ENCODE results near the gene CISD2. TPM values are rescaled to one million over a fixed set of nuclear protein-coding genes. Genes with fewer than 3 reads are reported as not detected.

Gene CISD2
- total and polyA plus RNA-seq, 2 experiments from 2014 or later = 34.1 to 102 TPM

- TF ChIP-seq STAT1 (IDR thresholded peaks at IDR 0.05; ENCODE audit: unreplicated experiment) (no peak), JUNB (IDR thresholded peaks at IDR 0.05; ENCODE audit: unreplicated experiment) (no peak), REST (IDR thresholded peaks at IDR 0.05; ENCODE audit: unreplicated experiment) (no peak), CREB1 (CRISPR knock-in tag; IDR thresholded peaks at IDR 0.05; ENCODE audit: low read depth) (no peak), CTCF (conservative IDR thresholded peaks at IDR 0.05; ENCODE audit: low read depth in 2 of 2) (no peak), EZH2phosphoT487 (IDR thresholded peaks at IDR 0.05; ENCODE audit: unreplicated experiment) (no peak), ZNF331 (CRISPR knock-in tag; IDR thresholded peaks at IDR 0.05; ENCODE audit: low read depth) (no peak), ZNF114 (CRISPR knock-in tag; IDR thresholded peaks at IDR 0.05) (no peak), NANOG (IDR thresholded peaks at IDR 0.05; ENCODE audit: borderline replicate concordance) (no peak), POLR2AphosphoS5 (IDR thresholded peaks at IDR 0.05; ENCODE audit: low read depth) (no peak), ETS1 (IDR thresholded peaks at IDR 0.05) (no peak)
These were observed 6.8 kb upstream of the CISD2 start (continued) for GRCh38 chr4:102862016-102862415.

- peaks cover 36% of the 10 kb centered on the region for H3K36me3 Mint-ChIP-seq (ENCODE audit: low read depth)
- H2AFZ ChIP-seq = no peak overlapping the region
- H3K27ac ChIP-seq (ENCODE audit: low read depth) = no peak overlapping the region
- H3K4me3 ChIP-seq = no peak overlapping the region
- H3K79me2 ChIP-seq (replicated peaks; ENCODE audit: insufficient read depth) = peaks cover 49% of the 10 kb centered on the region
- no peaks in the 10 kb centered on the region for H3K9me2 ChIP-seq (ENCODE audit: insufficient read depth)
- no peak overlapping the region for H3K4me3 Mint-ChIP-seq
- H3F3A ChIP-seq (replicated peaks; ENCODE audit: low read depth) = no peaks in the 10 kb centered on the region
- DNase-seq (ENCODE audit: low spot score) (no peak), ATAC-seq (no peak)
- H4K20me1 ChIP-seq (replicated peaks; ENCODE audit: insufficient read depth) = no peaks in the 10 kb centered on the region
- H3K9me3 Mint-ChIP-seq = peaks cover 21% of the 10 kb centered on the region
- no peaks in the 10 kb centered on the region for H3K27me3 ChIP-seq (ENCODE audit: insufficient read depth)
- no peak overlapping the region for H3K4me2 ChIP-seq
- peaks cover 9% of the 10 kb centered on the region for H3K27me3 Mint-ChIP-seq (ENCODE audit: insufficient read depth, low read depth, poor library complexity)
- H3K36me3 ChIP-seq (ENCODE audit: insufficient read depth) = no peaks in the 10 kb centered on the region
- no peak overlapping the region for H3K27ac Mint-ChIP-seq
- peaks cover 16% of the 10 kb centered on the region; the same call in 2 of the 3 replicates for H3K4me1 Mint-ChIP-seq
- no peak for TF ChIP-seq ZNF331 (CRISPR knock-in tag; IDR thresholded peaks at IDR 0.05; ENCODE audit: low read depth)
- TF ChIP-seq EZH2 (IDR thresholded peaks at IDR 0.05; ENCODE audit: low read depth, unreplicated experiment) = no peak
- no peak for TF ChIP-seq JUNB (IDR thresholded peaks at IDR 0.05; ENCODE audit: unreplicated experiment)
- TF ChIP-seq STAT1 (IDR thresholded peaks at IDR 0.05; ENCODE audit: unreplicated experiment) = no peak
- TF ChIP-seq ZNF114 (CRISPR knock-in tag; IDR thresholded peaks at IDR 0.05) = no peak
- no peak for TF ChIP-seq EZH2phosphoT487 (IDR thresholded peaks at IDR 0.05; ENCODE audit: unreplicated experiment)
- no peak for TF ChIP-seq ETS1 (IDR thresholded peaks at IDR 0.05)
- no peak for TF ChIP-seq REST (IDR thresholded peaks at IDR 0.05; ENCODE audit: unreplicated experiment)
- peaks cover 6% of the 10 kb centered on the region for H3K4me1 ChIP-seq (ENCODE audit: insufficient read depth)
These were observed 6.0 kb upstream of the CISD2 start for GRCh38 chr4:102862747-102863146.
